ENCODE measurements around the gene CMIP. TPM values are rescaled to one million over a fixed set of nuclear protein-coding genes. Genes with fewer than 3 reads are reported as not detected.

Gene CMIP
- total RNA-seq, 1 donor from 2014 or later = 27.8 TPM

GRCh38 chr16:81703177-81704155 lies 258.9 kb downstream of the CMIP start:
- no peak for DNase-seq

- DNase-seq = no peak
These were observed 260.7 kb downstream of the CMIP start for GRCh38 chr16:81705261-81705660.

- no peak for DNase-seq
These were observed 262.0 kb downstream of the CMIP start for GRCh38 chr16:81706327-81707295.

GRCh38 chr16:81707411-81708265 lies 263.0 kb downstream of the CMIP start:
- DNase-seq = no peak

GRCh38 chr16:81708266-81709015 lies 263.8 kb downstream of the CMIP start:
- DNase-seq = no peak

GRCh38 chr16:81709016-81709900 lies 264.6 kb downstream of the CMIP start:
- DNase-seq = no peak

- no peak for DNase-seq
These were observed 265.4 kb downstream of the CMIP start for GRCh38 chr16:81710044-81710443.

GRCh38 chr16:81710596-81710995 lies 266.0 kb downstream of the CMIP start:
- no peak for DNase-seq

GRCh38 chr16:81711657-81712319 lies 267.2 kb downstream of the CMIP start:
- peak; percentile 21 for DNase-seq

GRCh38 chr16:81712681-81713080 lies 268.1 kb downstream of the CMIP start:
- no peak for DNase-seq

- DNase-seq = no peak
These were observed 268.7 kb downstream of the CMIP start for GRCh38 chr16:81713295-81713772.

GRCh38 chr16:81713796-81714195 lies 269.2 kb downstream of the CMIP start:
- no peak for DNase-seq

- no peak for DNase-seq
These were observed 270.0 kb downstream of the CMIP start for GRCh38 chr16:81714583-81714982.

GRCh38 chr16:81715358-81716196 lies 271.0 kb downstream of the CMIP start:
- DNase-seq = peak; percentile 12

GRCh38 chr16:81716478-81717225 lies 272.0 kb downstream of the CMIP start:
- DNase-seq = no peak

- no peak for DNase-seq
These were observed 273.1 kb downstream of the CMIP start for GRCh38 chr16:81717662-81718189.

GRCh38 chr16:81718637-81719036 lies 274.0 kb downstream of the CMIP start:
- DNase-seq = no peak
